Liver (tissue), 9 donors: ENCODE measurements around the gene CCDC106. TPM values are rescaled to one million over a fixed set of nuclear protein-coding genes. Genes with fewer than 3 reads are reported as not detected.

Experiments used
- DNase-seq: peaks from one replicate; pipeline ENCODE4 v3.0.0-alpha.2; 2017; ENCODE audit warnings: low spot score
- H3K27ac ChIP-seq, 2 donors: one replicate each; pipeline ENCODE4 v1.7.0; 2013; ENCODE audit warnings: inconsistent platforms in 2 of 2, low read length in 2 of 2, control low read depth in 1 of 2, low read depth in 1 of 2, mild to moderate bottlenecking in 1 of 2
- H3K27me3 ChIP-seq, 4 donors: one replicate each; pipeline versions ENCODE4 v1.6.1 to v1.7.0; 2013; ENCODE audit warnings: low read length in 3 of 4, inconsistent platforms in 1 of 4, mild to moderate bottlenecking in 1 of 4, moderate library complexity in 1 of 4; ENCODE audit not compliant: control insufficient read depth in 4 of 4, insufficient read depth in 4 of 4
- H3K36me3 ChIP-seq, 4 donors: one replicate each; pipeline versions ENCODE4 v1.6.1 to v1.7.0; 2013; ENCODE audit warnings: low read length in 3 of 4, mild to moderate bottlenecking in 3 of 4, low read depth in 1 of 4, moderate library complexity in 1 of 4; ENCODE audit not compliant: control insufficient read depth in 4 of 4, insufficient read depth in 3 of 4
- H3K4me1 ChIP-seq, 4 donors: one replicate each; pipeline versions ENCODE4 v1.6.1 to v1.7.0; 2013; ENCODE audit warnings: low read length in 3 of 4, mild to moderate bottlenecking in 3 of 4, moderate library complexity in 1 of 4; ENCODE audit not compliant: control insufficient read depth in 4 of 4, insufficient read depth in 4 of 4
- H3K4me3 ChIP-seq, 3 donors: one replicate each; pipeline versions ENCODE4 v1.6.1 to v1.7.0; 2013; ENCODE audit warnings: low read length in 3 of 3, control low read depth in 1 of 3, low read depth in 1 of 3, mild to moderate bottlenecking in 1 of 3
- H3K9ac ChIP-seq, 2 donors: one replicate each; pipeline ENCODE4 v1.7.0; 2013; ENCODE audit warnings: low read length in 2 of 2, mild to moderate bottlenecking in 2 of 2, moderate library complexity in 2 of 2, control low read depth in 1 of 2, low read depth in 1 of 2
- H3K9me3 ChIP-seq, 4 donors: one replicate each; pipeline versions ENCODE4 v1.6.1 to v1.7.0; 2013; ENCODE audit warnings: low read length in 3 of 4; ENCODE audit not compliant: control insufficient read depth in 4 of 4
- EGR1 ChIP-seq, 2 donors: IDR thresholded peaks; 2 replicates each; pipeline ENCODE4 v1.6.1; 2016 to 2018; ENCODE audit warnings: antibody characterized with exemption in 2 of 2, low read depth in 2 of 2
- FOXA1 ChIP-seq: IDR thresholded peaks from 2 replicates; pipeline ENCODE4 v1.6.1; 2016; ENCODE audit warnings: antibody characterized with exemption
- FOXA2 ChIP-seq: IDR thresholded peaks from 2 replicates; pipeline ENCODE4 v1.6.1; 2016; ENCODE audit warnings: antibody characterized with exemption
- GABPA ChIP-seq, 2 donors: IDR thresholded peaks in 1 of 2; conservative IDR thresholded peaks in 1 of 2; 2 replicates each; pipeline ENCODE4 v1.6.1; 2016; ENCODE audit warnings: antibody characterized with exemption in 2 of 2, mild to moderate bottlenecking in 1 of 2, moderate library complexity in 1 of 2
- HNF4G ChIP-seq: IDR thresholded peaks from 2 replicates; pipeline ENCODE4 v1.6.1; 2016; ENCODE audit warnings: antibody characterized with exemption
- JUND ChIP-seq, 2 donors: IDR thresholded peaks; 2 replicates each; pipeline ENCODE4 v1.6.1; 2016; ENCODE audit warnings: antibody characterized with exemption in 2 of 2
- NR2F2 ChIP-seq: IDR thresholded peaks from 2 replicates; pipeline ENCODE4 v1.6.1; 2016; ENCODE audit warnings: antibody characterized with exemption
- RXRA ChIP-seq, 2 donors: IDR thresholded peaks; 2 replicates each; pipeline ENCODE4 v1.6.1; 2017 to 2018; ENCODE audit warnings: antibody characterized with exemption in 2 of 2, mild to moderate bottlenecking in 1 of 2
- SP1 ChIP-seq: IDR thresholded peaks from 2 replicates; pipeline ENCODE4 v1.6.1; 2018; ENCODE audit warnings: antibody characterized with exemption, mild to moderate bottlenecking
- TAF1 ChIP-seq: conservative IDR thresholded peaks from 2 replicates; pipeline ENCODE4 v1.6.1; 2016; ENCODE audit warnings: antibody characterized with exemption, mild to moderate bottlenecking
- YY1 ChIP-seq: IDR thresholded peaks from 2 replicates; pipeline ENCODE4 v1.6.1; 2016; ENCODE audit warnings: antibody characterized with exemption, mild to moderate bottlenecking
- WGBS: extraction: QIAGEN DNeasy Blood & Tissue Kit; methylation state at CpG from one replicate; pipeline ENCODE4 v1.1.7; 2013; 5-methylcytosine and 5-hydroxymethylcytosine counted together
- polyA plus RNA-seq, 2 donors: library from polyadenylated mRNA; stranded (reverse) in 1 of 2; unstranded in 1 of 2; fragments of 200-250 nt in 1 of 2; fragments of >200 nt in 1 of 2; fragmentation: Nextera tagmentation in 1 of 2; extraction: Ambion mirVana in 1 of 2; gene quantifications; one replicate each; pipeline versions ENCODE4 v1.2.1 to v1.2.3, GENCODE V29; 2013 to 2015
- total RNA-seq, 2 donors: library from RNA; depleted of rRNA; stranded (reverse); fragments of >200 nt; gene quantifications; one replicate each; pipeline ENCODE4 v1.2.3, GENCODE V29; 2014
- TF ChIP-seq, protein P1 (sequence below): fragments of 150-350 bp; IDR thresholded peaks from 2 replicates; pipeline ENCODE4 v1.5.1; 2017; ENCODE audit warnings: improper control_type of control experiment, low read depth, low read length; ENCODE audit not compliant: missing input control
- TF ChIP-seq, protein P2 (sequence below): IDR thresholded peaks from 2 replicates; pipeline ENCODE4 v1.6.1; 2016; ENCODE audit warnings: antibody characterized with exemption
- TF ChIP-seq, protein P3 (sequence below): IDR thresholded peaks from 2 replicates; pipeline ENCODE4 v1.6.1; 2016; ENCODE audit warnings: antibody characterized with exemption, mild to moderate bottlenecking
- TF ChIP-seq, protein P4 (sequence below): IDR thresholded peaks from 2 replicates; pipeline ENCODE4 v1.6.1; 2016; ENCODE audit warnings: antibody characterized with exemption
- TF ChIP-seq, protein P5 (sequence below): IDR thresholded peaks from 2 replicates; pipeline ENCODE4 v1.6.1; 2016; ENCODE audit warnings: antibody characterized with exemption
- donor health status: healthy.
- donor health status: healthy.
- donor health status: healthy.
- donor health status: healthy.
- donor health status: healthy.

Gene CCDC106
- total and polyA plus RNA-seq, 4 donors = 3.6 to 13.5 (median 5.9) TPM

DNA sequence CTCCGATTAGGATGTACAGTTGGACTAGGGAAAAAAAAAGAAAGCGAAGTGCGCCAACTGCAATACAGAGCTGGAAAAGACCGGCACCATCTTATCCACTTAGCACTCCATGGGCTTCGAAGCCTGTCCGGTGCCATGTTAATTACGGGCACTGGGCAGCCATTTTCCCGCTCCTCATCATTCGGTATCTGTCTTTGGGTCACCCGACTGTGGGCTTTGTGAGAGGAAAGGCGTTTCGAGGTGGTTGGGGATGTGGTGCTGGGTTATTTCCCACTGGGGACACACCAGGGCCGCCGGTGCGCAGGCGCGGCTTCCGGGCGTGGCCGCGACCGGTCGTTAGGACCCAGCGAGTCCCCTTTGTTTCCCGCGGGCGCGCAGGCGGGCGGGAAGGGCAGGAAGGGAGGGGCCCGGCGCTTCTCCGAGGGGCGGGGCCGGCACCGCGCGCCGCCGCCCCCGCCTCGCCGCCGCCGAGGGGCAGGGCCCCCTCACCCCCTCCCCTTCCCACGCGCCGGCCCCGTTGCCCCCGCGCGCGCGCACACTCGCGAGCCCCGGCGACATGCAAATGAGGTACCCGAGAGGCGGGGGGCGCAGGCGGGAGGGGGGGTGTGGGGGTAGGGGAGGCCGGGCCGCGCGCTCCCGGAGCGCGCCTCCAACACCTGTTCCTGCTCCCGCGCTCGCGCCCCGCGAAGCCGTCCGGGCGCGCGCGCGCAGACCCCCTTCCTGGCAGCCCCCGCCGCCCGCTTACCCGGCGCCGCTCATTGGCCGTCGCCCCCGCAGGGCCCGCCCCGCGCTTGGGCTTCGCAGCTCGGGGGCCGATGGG is 48.0 kb upstream of the CCDC106 start, which contains the start of gene ZNF524:
Gene ZNF524, plus strand, starts transcription at position 447 of the 820 bp plus-strand sequence. CDS start 1,825 bp downstream, outside the sequence.
- peak within 1 kb of the TSS; percentile 92 to 96 for H3K27ac ChIP-seq
- H3K4me3 ChIP-seq = peak within 1 kb of the TSS; percentile 78 to 91 (median 85)
- peak within 1 kb of the TSS; percentile 87 to 89 for H3K9ac ChIP-seq
- WGBS = under 1% methylated on average over 97 of the region's 97 CpGs
- no peaks in the 10 kb centered on the region for H3K9me3 ChIP-seq
- H3K27me3 ChIP-seq = no peaks in the 10 kb centered on the region
- H3K4me1 ChIP-seq = peaks cover 1 to 17% (median 16%) of the 10 kb centered on the region in 4 donors
- TF ChIP-seq, protein P1, sequence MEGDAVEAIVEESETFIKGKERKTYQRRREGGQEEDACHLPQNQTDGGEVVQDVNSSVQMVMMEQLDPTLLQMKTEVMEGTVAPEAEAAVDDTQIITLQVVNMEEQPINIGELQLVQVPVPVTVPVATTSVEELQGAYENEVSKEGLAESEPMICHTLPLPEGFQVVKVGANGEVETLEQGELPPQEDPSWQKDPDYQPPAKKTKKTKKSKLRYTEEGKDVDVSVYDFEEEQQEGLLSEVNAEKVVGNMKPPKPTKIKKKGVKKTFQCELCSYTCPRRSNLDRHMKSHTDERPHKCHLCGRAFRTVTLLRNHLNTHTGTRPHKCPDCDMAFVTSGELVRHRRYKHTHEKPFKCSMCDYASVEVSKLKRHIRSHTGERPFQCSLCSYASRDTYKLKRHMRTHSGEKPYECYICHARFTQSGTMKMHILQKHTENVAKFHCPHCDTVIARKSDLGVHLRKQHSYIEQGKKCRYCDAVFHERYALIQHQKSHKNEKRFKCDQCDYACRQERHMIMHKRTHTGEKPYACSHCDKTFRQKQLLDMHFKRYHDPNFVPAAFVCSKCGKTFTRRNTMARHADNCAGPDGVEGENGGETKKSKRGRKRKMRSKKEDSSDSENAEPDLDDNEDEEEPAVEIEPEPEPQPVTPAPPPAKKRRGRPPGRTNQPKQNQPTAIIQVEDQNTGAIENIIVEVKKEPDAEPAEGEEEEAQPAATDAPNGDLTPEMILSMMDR = no peak
- TF ChIP-seq SP1 = peak; percentile 4
- TF ChIP-seq YY1 = peak; percentile 99
- TF ChIP-seq, protein P2, sequence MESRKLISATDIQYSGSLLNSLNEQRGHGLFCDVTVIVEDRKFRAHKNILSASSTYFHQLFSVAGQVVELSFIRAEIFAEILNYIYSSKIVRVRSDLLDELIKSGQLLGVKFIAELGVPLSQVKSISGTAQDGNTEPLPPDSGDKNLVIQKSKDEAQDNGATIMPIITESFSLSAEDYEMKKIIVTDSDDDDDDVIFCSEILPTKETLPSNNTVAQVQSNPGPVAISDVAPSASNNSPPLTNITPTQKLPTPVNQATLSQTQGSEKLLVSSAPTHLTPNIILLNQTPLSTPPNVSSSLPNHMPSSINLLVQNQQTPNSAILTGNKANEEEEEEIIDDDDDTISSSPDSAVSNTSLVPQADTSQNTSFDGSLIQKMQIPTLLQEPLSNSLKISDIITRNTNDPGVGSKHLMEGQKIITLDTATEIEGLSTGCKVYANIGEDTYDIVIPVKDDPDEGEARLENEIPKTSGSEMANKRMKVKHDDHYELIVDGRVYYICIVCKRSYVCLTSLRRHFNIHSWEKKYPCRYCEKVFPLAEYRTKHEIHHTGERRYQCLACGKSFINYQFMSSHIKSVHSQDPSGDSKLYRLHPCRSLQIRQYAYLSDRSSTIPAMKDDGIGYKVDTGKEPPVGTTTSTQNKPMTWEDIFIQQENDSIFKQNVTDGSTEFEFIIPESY = peak; percentile 6
- DNase-seq = peak; percentile 86
- H3K36me3 ChIP-seq = peaks cover 0 to 14% (median 6%) of the 10 kb centered on the region in 4 donors

DNA sequence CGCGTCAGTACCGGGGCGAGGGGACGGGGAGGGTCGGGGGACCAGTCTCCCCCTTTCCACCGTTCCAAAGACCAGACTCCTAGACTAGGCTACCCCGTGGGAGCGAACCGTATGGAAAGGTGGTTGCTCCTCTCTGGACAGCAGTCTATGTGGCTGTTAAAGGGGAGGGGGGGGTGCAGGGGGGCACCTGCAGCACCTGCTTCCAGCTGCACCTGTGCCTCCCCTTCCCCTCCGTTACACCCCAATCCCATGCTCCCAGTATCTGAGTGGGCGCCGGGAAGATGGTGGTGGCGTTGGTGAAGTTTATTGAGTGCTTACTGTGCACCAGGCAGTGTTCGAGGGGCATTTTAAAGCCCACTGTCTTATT is 47.4 kb upstream of the CCDC106 start:
- Histone ChIP-seq H3K9me3 (no peaks in the 10 kb centered on the region), H3K4me3 (peak overlapping the region; percentile 49 to 85 (median 65)), H3K27ac (peak overlapping the region; percentile 62 to 96), H3K36me3 (peaks cover 0 to 8% (median 3%) of the 10 kb centered on the region in 4 donors), H3K4me1 (peaks cover 1 to 17% (median 16%) of the 10 kb centered on the region in 4 donors), H3K27me3 (no peaks in the 10 kb centered on the region), H3K9ac (peak overlapping the region; percentile 51 to 63)
- TF ChIP-seq EGR1 (IDR thresholded peaks at IDR 0.05; ENCODE audit: low read depth in 2 of 2) = no peak
- no peak for TF ChIP-seq NR2F2
- no peak for TF ChIP-seq FOXA1
- no peak for TF ChIP-seq YY1
- no peak for TF ChIP-seq HNF4G
- TF ChIP-seq FOXA2 = no peak
- TF ChIP-seq, protein P3, sequence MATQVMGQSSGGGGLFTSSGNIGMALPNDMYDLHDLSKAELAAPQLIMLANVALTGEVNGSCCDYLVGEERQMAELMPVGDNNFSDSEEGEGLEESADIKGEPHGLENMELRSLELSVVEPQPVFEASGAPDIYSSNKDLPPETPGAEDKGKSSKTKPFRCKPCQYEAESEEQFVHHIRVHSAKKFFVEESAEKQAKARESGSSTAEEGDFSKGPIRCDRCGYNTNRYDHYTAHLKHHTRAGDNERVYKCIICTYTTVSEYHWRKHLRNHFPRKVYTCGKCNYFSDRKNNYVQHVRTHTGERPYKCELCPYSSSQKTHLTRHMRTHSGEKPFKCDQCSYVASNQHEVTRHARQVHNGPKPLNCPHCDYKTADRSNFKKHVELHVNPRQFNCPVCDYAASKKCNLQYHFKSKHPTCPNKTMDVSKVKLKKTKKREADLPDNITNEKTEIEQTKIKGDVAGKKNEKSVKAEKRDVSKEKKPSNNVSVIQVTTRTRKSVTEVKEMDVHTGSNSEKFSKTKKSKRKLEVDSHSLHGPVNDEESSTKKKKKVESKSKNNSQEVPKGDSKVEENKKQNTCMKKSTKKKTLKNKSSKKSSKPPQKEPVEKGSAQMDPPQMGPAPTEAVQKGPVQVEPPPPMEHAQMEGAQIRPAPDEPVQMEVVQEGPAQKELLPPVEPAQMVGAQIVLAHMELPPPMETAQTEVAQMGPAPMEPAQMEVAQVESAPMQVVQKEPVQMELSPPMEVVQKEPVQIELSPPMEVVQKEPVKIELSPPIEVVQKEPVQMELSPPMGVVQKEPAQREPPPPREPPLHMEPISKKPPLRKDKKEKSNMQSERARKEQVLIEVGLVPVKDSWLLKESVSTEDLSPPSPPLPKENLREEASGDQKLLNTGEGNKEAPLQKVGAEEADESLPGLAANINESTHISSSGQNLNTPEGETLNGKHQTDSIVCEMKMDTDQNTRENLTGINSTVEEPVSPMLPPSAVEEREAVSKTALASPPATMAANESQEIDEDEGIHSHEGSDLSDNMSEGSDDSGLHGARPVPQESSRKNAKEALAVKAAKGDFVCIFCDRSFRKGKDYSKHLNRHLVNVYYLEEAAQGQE = no peak
- TF ChIP-seq, protein P4, sequence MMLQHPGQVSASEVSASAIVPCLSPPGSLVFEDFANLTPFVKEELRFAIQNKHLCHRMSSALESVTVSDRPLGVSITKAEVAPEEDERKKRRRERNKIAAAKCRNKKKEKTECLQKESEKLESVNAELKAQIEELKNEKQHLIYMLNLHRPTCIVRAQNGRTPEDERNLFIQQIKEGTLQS = no peak
- TF ChIP-seq JUND (IDR thresholded peaks at IDR 0.05) = no peak
- no peak for TF ChIP-seq GABPA (IDR thresholded peaks at IDR 0.05 in 1 of 2, conservative IDR thresholded peaks at IDR 0.05 in 1 of 2)
- no peak for TF ChIP-seq TAF1
- TF ChIP-seq, protein P2 = no peak
- TF ChIP-seq RXRA (IDR thresholded peaks at IDR 0.05) = no peak
- TF ChIP-seq SP1 = no peak
- TF ChIP-seq, protein P5, sequence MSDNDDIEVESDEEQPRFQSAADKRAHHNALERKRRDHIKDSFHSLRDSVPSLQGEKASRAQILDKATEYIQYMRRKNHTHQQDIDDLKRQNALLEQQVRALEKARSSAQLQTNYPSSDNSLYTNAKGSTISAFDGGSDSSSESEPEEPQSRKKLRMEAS = no peak
- TF ChIP-seq, protein P1 = no peak
- DNase-seq = no peak
- WGBS = 15% methylated on average over 15 of the region's 15 CpGs
